GM19239 (cell line): ENCODE results near the gene SORBS1.

Experiments used
- DNase-seq: peaks from one replicate; pipeline ENCODE4 v3.0.0; 2011; ENCODE audit warnings: low spot score; ENCODE audit not compliant: insufficient read length
- FAIRE-seq: peaks from 2 replicates; lab custom pipeline; 2011; peaks lifted over from hg19 to GRCh38; lab: Jason Lieb, UNC

Gene SORBS1

GRCh38 chr10:95447685-95448084 lies 113.5 kb downstream of the SORBS1 start:
- no peak for DNase-seq
- no peak for FAIRE-seq

DNA sequence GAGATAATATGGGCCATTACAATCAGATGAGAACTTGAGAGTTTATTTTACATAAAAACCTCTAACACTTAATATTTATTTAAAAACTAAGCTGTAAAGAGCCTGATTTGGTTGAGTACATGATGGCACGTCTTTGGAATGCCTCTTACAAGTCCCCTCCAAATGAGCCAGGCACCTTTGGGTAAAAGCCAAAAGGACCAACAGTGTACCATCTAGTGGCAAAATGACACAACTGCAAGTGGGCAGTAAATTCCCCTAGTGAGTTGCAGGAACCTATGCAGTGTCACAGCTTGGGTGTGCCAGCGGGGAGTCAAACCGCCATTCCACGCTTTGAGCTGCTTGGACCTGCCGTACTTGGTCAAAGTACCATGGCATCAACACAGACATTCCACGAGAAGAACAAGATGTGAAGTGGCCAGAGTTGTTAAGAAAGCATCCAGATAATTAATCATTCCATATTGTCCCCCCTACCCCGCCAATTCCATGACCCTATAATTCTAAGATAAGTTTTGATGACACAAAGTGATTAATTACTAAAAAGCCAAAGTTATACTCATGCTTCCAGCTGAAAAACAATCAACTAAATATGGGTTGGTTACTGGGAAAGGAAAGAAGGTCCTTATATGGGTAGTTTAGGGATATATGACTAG lies 115.2 kb downstream of the SORBS1 start:
- DNase-seq (peak; percentile 54), FAIRE-seq (peak; percentile 86)

- FAIRE-seq (no peak), DNase-seq (no peak)
Measured at GRCh38 chr10:95445223-95445836, 115.8 kb downstream of the SORBS1 start.

- FAIRE-seq: no peak
Measured at GRCh38 chr10:95444792-95445191, 116.4 kb downstream of the SORBS1 start.

GRCh38 chr10:95443636-95444035 lies 117.5 kb downstream of the SORBS1 start:
- no peak for FAIRE-seq
- DNase-seq: no peak

More at GRCh38 chr10:95444792-95445191, 116.4 kb downstream of the SORBS1 start:
- no peak for DNase-seq

GRCh38 chr10:95442341-95442740 lies 118.8 kb downstream of the SORBS1 start:
- no peak for DNase-seq
- no peak for FAIRE-seq

- DNase-seq (no peak), FAIRE-seq (no peak)
Measured at GRCh38 chr10:95441547-95441923, 119.6 kb downstream of the SORBS1 start.

DNA sequence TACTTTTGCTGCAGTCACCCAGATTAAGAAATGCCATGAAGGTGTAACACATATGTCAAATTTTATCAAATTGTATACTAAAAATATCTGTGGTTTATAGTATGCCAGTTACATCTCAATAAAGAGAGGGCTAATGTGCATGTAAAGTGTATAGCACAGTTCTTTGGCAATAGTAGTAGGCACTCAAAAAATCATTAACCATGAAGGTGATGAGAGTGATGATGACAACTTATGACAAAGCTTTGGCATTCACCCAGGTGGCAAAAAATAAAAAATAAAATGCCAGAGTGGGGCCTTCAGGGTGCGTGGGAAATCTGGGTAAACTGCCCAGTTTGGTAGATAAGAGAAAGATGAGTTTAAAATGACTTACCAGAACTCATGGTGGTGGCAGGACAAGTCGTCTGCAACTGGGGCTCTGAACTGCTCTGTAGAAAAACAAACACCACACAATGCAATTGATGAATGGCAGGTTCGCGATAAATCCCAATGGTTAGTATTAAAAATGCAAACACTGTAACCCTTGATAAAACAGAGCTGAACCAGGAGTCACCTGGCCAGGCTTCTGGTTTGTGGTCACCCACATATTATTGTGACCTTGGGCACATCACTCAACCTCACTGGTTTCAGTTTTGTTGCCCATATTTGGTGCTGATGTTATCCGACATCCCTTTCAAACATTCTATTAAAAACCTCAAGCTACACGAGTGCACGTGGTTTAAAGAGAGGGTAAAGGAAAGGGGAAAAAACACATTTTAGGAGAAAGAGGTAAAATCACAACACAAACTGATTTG lies 120.2 kb downstream of the SORBS1 start:
- FAIRE-seq (peak; percentile 73), DNase-seq (peak; percentile 18)

DNA sequence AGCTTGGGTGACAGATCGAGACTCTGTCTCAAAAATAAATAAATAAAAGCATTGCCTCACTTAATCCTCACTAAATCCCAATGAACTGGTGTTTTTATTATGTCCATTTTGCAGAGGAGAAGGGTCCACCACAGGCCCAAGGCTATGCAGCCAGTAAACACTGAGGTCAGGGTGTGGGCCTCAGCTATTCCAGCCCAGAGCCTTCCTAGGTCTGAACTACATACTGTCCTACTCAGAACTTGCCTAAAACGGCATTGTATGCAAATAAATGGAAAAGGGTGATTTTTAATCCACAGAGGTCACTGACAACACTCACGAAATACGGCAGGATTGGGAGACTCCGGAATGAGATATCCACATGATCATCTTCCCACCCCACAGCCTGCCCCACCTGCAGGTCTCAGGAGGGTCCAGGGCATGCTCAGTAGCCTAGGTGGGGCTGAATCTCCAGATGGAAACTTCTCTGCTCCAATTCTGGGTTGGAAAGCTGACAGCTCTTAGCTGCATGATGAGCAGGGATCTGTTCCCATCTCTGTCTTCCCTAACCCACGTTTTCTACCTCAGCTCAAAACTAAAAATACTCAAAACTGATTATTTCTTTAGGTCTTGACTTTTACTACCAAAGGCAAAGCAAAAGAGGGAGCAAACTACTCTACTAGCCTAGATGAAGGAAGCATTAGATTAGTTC lies 121.0 kb downstream of the SORBS1 start:
- no peak for FAIRE-seq
- no peak for DNase-seq

DNA sequence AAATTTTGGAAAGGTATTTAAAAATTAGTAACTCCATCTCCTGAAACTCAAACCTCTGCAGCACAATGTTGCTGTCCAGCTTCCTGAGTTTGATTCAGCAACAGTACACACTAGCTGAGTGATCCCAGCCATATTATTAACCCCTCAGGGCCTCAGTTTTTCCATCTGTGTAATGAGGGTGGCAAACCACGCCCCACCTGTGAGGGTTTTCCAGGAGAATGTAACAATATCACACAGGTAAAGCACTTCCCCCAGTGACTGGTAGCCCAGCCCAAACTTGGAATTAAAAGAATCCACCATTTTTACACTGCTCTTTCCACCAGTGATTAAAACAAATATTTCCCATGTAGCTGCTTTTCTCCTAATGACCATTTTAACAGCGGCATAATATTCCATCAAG lies 122.4 kb downstream of the SORBS1 start:
- FAIRE-seq (no peak), DNase-seq (no peak)

- no peak for FAIRE-seq
- DNase-seq: no peak
Measured at GRCh38 chr10:95437669-95438068, 123.5 kb downstream of the SORBS1 start.

GRCh38 chr10:95435548-95436279 lies 125.5 kb downstream of the SORBS1 start:
- FAIRE-seq: no peak
- no peak for DNase-seq

DNA sequence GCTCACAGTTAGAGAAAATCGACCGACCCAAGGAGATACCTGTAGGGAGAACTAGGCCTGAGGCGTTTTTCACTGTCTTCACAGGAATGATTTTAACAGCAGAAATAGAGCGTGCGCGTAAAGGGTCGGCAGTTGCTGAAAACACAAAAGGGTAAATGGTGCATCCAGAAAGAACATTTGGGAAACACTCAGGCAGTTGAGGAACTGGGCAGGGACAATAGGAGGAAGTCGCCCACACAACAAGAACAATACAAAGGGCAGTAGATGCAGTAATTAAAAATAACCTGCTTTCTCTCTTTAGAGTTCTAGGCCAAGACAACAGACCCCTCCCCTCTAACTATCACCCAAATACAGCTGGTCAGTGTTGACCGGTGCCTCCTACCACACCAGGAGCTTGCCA lies 126.6 kb downstream of the SORBS1 start:
- FAIRE-seq: no peak

GRCh38 chr10:95431900-95432342 lies 129.2 kb downstream of the SORBS1 start:
- no peak for DNase-seq
- no peak for FAIRE-seq

More for the DNA sequence above, 126.6 kb downstream of the SORBS1 start:
- DNase-seq: no peak

DNA sequence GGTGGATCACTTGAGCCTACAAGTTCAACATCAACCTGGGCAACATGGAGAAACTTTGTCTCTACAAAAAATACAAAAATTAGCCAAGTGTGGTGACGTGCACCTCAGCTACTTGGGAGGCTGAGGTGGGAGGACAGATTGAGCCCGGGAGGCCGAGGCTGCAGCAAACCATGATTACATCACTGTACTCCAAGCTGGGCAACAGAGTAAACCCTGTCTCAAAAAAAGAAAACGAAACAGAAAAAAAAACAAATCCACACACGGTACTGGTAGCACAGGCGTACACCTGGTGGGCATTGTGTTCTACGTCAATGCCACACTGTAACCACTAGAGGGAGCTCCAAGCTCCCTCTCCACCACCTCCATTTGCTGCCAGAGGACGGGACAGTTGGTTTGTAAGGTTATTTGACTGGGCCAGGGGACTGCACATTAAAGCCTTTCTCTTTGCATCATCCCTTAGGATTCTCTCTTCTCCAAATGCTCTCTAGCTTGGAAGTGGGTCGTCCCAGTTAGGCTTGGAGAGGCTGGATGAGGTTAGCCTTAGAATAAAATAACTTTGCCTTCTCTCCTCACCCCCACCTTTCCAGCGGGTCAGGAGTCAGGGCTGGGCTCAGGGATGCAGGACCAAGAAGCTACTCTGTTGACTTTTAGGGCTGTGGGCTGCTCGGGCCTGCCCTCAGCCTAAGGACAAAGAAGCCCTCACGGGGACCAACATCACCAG lies 130.8 kb downstream of the SORBS1 start:
- DNase-seq (peak; percentile 69), FAIRE-seq (peak; percentile 99)

DNA sequence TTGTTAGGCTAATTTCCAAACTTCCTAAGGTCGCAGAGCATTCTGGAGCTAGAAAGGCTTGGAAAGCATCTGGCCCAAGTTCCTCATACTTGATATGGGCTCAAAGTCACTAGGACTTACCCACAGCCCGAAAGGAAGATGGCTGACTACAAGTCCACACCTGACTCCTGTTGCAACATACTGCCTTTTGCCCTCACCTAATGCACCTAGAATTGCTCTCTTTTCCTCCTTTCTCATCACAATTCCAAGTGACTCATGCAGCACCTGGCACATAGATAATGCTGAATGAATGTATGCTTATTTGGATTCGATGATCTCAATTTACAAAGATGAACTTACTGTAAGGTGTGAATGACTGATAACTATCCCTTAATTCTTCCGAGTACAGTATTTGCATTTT lies 131.5 kb downstream of the SORBS1 start:
- no peak for FAIRE-seq

DNA sequence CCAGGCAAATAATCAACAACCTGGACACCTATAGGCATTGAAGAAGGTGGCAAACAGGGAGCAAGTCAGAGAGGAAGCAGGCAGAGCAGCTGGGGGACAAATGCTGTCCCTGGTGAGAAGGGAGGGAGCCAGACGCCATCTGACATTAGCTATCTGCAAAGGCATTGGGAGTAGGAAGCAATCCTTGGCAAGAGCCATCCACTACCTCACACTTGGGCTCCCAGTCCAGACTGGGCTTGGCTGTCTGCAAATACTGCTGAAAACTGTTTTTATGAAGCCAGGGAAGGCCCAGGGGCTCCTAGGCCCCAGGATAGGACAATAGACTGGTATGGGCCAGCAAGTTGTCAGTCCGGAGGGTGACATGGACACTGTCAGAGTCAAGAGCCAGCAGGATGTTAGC lies 132.5 kb downstream of the SORBS1 start:
- DNase-seq: no peak
- FAIRE-seq: no peak

More for the DNA sequence above, 131.5 kb downstream of the SORBS1 start:
- no peak for DNase-seq

- DNase-seq (no peak), FAIRE-seq (no peak)
Measured at GRCh38 chr10:95426482-95426881, 134.7 kb downstream of the SORBS1 start.
